Limb (tissue), 2 donors: Measurements from ENCODE around the gene FASN.

Experiments
- DNase-seq, 2 donors: peaks; one replicate each; pipeline ENCODE4 v3.0.0-alpha.2; 2016; ENCODE audit errors: extremely low spot score in 2 of 2

FASN gene

DNA sequence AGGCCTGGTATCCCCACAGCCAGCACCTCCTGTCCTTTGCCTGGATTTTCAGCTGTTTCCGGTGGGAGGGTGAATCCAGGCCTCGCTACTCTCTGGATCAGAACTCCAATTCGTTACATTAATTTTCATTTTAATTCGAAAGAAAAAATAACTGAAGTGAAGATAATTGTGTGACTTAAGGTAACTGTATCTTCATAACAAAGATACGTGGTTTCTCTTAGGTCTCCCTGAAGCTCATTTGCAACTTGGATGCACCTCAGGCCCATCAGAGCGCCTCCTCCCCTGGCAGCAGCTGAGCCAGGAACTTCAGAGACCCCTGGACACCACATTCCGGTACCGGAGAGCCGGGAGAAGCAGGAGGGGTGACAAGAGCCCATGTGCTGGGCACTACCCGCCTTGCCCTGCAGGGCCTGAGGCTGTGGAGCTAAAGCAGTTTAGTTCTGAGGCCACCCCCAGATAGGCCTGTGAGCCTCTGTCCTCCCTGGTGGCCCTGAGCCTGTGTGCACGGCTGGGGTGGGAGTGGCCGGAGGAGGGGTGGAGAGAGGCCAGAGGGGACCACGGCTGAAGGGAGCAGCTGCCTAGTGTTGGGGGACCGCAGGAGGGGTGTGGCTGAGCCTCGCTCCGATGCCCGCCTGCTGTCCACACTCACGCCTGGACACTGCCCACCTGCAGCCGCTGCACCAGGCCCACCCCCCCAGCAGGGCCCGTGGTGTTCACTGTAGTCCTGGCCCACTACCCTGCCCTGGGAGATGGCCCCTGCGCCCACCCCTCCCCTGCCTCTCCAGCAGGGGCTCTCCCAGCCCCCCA, 21.0 kb downstream of the FASN start:
- DNase-seq: no peak

DNA sequence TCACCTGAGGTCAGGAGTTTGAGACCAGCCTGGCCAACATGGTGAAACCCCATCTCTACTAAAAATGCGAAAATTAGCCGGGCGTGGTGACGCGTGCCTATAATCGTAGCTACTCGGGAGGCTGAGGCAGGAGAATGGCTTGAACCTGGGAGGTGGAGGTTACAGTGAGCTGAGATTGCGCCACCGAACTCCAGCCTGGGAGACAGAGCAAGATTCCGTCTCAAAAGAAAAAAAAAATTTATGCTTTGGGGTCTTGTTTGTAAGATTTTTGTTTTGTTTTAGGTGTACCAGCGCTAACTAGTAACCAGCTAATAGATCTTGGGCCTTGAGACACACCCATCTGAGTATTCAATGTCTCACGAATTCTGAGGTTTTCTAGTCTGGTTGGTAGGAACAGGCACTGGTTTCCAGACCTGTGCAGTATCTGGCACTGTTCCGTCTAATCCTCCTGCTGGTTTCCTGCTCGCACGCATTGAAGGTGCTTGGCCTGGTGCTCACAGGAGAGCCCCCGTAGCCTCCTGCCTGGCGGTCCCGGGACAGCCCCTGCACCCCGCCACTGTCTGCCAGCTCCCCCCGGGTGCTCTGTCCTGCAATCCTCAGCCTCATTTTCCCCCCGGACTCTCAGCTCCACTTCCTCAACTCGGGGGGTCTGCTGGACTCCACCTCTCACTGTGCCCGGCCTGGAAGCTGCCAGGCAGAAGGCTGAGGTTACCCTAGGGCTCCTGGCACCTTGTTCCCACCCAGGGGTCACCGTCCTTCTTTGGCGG, 21.8 kb downstream of the FASN start:
- DNase-seq: no peak

DNA sequence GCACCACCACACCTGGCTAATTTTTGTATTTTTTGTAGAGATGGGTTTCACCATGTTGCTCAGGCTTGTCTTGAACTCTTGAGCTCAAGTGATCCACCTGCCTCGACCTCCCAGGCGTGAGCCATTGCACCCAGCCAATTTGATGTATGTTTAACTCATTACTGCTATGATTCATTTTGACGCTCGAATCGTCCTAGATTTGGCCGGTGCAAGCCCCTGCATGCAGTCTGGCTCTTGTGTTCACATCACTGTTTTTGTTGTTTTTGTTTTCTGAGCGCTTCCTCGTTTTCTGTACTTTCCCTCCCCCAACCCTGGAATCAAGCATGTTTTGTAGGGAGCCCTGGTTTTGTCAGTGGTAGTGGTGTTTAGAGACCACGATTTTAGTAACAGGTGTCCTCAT, 24.6 kb downstream of the FASN start:
- no peak for DNase-seq

DNA sequence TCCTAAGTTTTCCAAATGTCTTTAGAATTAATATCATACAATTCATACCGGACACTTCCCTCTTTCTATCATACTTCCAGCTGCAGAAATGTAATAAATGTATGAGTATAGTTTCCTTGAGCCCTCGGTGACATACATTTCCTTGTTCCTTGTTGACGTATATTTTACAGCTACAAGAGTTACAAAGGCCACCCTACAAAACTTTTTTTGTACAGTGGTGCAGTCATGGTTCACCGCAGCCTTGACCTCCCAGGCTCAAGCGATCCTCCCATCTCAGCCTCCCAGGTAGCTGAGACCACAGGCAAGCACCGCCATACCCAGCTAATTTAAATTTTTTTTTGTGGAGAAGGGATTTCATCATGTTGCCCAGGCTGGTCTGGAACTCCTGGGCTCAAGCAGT, 25.2 kb downstream of the FASN start:
- no peak for DNase-seq

DNA sequence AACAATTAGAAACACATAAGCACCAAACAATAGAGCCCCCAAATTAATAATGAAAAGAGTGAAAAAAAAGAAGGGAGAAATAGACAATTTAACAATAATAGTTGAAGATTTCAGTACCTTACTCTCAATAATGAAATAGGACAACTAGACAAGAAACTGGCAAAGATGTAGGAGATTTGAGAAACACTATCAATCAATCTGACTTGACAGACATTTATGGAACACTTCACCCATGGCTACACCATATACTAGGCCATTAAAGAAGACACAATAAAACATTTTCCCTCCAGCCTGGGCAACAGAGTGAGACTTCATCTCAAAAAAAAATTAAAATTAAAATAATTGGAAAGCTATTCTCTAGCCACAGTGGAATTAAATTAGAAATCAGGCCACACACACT, 27.4 kb downstream of the FASN start:
- no peak for DNase-seq

DNA sequence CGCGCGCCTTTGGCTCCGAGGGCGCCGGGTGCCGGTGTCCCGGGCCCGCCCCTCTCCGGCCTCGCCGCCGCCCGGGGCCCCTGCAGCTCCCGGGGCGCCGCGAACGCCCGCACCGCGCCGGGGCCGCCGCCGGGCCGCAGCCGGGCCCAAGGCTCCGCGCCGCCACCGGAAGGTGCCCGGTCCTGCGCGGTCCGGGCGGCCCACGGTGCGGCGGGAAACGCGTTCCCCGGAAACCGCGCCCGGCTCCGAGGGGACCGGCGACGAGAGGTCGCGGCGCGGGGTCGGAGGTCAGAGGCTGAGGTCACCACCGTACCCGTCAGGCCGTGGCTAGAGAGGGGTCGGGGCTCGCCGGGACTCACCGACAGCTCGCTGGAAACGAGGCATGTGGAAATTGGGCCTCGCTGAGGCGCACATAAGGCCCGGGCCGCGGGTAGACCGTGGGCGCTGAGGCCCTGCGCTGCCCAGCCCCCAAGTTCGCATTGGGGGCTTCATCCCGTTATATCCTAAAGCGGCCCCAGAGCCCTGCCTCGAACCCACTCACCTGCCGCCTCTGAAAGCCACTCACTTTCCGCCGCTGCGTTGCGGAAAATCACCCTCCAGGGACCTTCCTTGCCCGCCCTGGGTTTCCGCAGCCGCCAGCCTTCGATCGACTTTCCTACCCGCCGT, 32.3 kb downstream of the FASN start, which contains the start of gene DUS1L:
DUS1L (minus strand) TSS at position 167 of the 666 bp plus-strand sequence. CDS start 745 bp downstream, outside the sequence.
- peak; percentile 13 to 83 for DNase-seq

DNA sequence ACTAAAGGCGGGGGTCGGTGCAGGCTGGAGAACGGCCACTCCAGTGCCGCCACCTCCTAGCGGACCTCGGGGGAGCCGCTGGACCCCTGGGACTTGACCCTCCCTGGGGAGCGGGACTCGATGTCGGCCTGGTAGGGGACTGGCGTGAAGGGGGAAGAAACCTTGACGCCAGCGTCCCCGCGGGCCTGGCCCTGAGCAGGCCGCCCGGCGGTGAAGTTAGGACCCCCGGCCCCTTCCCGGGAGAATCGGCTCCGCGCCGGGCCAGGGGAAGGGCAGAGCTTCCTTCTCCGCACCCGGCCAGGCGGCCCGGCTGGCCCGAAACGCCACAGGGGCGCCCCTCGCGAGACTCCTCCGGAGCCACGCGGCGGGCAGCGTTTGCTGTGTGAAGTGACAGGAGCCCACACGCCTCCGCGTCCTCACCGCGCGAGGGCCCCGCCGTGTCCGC, 32.8 kb downstream of the FASN start:
- DNase-seq: no peak

DNA sequence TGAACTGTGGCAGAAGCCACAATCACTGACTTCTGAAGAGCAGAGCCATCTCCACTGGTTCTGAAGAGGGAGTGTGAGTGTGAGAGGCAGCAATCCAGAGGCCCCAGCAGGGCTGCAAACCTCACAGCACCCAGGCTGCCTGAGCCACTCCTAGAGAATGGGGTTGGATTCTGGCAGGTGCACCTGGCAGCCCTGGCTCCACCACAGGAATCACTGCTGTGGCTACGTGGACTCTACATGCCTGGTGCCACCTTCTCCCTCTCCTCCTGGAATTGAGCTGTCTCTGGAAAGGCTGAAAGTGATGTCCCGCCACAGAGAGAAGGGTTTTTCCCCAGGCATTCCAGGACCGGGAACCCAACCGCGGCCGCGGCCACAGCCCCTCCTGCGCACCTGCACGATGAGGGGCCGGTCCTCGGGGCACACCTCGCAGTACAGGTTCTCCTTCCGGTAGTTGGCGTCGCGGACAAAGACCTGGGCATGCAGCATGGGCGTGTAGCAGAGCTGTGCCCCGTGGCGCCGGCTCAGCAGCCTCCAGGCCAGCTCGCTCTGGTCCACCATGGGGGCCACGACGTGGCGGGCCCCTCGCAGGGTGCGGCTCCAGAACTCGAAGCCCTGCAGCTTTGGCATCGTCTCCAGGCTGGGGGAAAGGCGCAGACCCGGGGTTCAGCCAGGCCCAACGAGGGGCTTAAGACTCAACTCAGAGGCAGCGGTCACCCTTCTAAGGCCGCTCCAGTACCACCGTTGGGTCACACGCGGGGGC, 33.4 kb downstream of the FASN start:
- DNase-seq: no peak

DNA sequence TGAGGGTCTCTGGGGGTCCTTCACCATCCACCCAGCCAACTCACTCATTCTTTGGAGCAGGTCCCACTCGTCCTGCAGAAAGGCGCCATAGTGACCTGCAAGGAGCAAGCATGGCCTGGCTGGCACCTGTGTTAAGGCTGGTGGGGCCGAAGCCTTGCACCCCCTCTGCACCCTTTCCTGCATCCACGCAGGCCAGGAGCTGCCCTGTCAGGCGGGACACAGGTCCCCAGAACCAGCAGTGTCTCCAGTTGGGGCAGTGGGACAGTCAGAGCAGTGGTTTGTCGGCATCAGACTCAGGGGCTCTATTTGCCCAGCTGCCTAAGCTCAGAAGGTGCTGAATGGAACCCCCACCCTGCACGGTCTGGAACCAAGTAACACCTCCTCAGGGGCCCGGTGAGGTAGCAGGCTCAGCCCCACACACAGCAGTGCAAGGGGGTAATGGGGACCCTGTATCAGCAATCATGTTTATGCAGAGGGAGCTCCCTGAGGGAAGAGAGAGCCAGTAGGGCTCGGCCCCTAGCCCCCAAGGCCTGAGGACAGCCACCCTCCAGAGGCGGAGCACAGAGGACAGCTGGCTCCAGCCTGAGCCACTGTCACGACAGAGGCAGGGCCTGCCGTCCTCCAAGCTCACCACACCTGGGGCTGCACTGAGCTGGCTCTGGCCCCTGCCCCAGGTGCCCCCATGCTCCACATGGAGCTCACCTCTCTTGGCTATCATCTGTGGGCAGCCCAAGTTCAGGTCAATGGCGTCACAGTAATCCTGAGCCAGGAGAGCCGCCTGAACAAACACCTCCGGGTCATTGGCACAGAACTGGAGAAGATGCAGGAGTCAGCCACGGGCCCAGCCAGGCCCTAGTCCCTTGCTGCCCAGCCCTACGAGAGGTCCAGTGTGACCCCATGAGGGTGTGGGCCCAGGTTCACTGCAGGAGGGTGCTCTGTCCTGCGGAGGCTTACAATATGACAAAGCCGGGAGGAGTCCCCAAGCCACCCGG, 34.3 kb downstream of the FASN start:
- DNase-seq: no peak

DNA sequence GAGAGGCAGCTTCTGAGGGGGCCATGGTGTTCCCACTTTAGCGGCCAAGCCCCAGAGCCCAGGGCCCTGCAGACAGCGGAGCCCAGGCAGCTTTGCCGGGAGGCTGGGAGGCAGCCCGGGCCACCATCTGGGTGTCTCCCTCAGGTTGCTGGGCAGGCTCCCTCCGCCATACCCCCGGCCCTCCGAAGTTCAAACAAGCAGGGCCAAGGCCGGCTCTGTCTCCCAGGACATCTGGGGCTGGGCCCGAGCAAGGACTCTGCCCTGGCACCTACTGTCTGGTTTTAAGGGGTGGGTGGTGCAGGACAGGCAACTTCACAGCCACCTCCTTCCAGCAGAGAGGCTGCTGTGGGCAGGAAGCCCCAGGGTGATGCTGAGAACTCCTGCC, 35.1 kb downstream of the FASN start:
- DNase-seq: no peak

DNA sequence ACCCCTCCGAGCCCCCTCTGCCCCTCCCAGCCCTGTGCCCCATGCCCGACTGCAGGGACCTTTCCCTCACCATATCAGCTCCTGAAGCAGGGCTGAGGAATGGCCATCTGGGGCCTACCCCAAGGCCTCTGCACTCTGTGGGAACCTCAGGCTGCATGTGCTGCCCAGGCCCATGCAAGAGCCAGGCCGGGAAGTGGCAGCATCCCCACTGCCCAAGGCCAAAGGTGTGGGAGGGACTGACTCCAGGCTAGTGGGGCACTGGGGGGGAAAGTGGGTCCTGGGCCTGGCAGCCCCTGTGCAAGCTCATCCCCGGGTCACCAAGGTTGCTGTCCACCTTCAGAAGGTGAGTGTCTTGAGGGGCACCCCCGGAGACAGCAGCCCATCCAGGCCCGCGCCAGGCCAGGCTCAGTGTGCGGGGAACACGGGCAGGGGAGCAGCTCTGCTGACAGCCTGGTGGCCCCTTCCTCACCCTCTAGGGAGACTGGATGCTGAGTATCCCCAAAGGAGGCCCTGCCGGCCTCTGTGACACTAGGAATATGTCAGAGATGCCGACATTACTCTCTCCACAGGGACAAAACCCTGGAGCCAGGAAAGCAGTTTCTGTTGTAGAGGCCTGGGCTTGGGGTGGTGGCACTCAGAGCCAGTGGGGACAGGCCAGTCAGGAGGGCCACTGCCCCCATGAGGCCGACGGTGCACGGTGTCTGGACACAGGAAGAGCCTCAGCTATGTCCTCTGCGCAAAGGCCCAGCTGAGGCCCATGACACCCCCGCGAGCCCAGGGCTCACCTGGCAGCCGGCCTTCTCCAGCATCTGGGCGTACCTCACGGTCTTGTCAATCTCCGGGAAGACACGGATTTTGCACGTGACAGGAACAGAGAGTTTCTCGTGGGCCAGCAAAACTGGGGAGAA, 35.7 kb downstream of the FASN start:
- DNase-seq: no peak

DNA sequence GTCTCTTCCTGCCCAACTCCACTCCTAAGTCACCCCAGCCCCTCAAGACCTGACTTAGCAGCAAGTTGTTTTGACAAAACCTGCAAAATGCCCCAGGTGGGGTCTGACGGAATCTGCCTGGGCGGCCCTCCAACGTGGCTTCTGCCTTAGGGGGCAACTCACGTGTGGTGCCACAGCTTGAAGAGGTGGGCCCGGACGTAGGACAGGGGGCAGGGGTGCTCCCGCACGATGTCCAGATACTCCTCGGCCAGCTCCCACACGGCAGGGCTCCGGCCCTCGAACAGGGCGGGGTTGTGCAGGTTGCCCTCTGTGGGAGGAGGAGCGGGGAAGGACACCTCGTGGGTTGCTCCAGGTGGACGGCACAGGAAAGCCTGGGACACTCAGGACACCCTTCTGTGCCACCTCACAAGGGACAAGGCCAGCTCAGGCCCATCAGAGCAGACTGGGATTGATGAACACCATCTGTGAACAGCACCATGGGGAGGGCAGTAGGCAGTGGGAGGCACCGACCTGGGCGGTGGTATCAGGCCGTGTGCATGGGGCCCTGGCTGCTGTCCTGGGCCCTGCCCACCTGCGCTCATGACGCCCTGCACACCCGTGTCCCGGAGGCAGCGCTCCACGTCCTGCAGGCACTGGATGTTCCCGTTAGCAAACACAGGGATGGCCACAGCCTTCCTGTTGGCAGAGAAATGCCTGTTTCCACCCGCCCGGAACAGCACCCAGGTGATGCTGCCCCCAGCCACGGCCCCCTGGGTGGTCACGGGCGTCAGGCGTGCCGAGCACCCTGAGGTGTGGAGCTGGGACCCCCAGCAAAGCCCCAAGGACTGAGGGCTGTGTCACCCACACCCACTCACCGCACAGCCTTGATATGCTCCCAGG, 36.8 kb downstream of the FASN start:
- no peak for DNase-seq

DNA sequence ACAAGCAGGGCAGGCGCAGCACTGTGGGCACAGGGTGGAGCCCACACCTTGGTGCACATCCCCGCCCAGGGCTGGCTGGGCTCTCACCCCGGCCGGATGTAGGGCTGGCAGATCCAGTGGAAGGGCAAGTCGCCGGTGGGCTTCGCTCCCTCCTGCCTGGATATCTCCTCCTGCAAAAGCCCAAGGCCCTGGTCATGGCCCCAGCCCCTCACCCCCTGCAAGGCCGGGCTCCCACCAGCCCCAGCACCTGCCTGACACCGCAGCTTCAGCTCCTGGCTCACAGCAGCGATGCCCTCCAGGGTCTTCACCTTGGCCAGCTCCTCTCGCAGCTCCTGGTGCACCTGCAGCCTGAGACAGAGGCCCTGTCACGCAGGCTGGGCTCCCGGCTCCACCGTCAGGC, 37.4 kb downstream of the FASN start:
- DNase-seq: no peak

DNA sequence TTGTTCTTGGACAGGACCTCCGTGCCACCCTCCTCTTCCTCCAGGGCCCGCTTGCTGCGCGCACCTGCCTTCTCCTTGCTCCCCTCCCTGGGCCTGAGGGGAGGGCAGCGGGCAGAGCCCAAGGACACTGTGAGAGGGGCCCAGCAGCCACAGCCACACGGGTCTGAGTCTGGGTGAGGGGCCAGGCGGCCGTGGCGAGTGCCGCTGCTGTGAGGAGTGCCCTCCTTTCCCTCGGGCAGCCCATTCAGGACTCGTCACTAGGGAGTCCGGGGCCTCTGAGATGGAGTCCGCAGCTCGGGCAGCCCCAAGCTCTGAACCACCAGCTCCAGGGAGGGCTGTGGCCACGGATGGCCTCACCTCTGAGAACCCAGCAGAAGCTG, 38.0 kb downstream of the FASN start:
- DNase-seq: no peak

DNA sequence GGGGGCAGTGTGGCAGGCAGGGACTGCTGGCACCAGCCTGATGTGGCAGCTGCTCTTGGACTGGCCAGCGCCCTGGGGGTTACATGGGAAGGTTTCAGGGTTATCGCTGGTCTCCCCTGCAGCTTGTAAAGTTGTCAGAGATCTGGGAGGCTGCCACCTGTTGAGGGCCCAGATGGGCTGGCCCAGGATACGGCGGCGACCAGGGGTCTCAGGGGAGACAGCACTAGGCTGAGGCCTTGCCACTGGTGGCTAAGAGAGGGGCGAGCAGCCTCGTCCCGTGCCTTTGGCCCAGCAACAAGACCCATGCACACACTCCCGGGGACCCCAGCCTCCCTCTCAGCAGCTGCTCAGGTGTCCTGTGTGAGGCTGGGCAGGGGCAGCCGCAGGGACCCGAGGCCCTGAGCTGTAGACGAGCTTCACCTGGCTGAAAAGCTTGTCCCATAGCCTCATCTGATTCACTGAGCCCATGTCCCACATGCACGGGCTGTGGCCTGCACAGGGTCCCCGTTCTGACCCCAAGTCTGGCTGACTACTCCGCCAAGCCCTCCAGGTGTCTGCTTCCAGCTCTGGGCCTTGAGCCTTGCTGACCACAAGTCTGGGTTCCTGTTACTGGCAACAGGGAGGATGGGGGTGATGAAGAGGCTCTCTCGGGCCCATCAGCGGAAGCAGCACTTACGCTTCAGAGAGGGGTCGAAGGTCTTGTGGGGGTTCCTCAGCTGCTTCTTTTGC, 38.6 kb downstream of the FASN start:
- DNase-seq: no peak

DNA sequence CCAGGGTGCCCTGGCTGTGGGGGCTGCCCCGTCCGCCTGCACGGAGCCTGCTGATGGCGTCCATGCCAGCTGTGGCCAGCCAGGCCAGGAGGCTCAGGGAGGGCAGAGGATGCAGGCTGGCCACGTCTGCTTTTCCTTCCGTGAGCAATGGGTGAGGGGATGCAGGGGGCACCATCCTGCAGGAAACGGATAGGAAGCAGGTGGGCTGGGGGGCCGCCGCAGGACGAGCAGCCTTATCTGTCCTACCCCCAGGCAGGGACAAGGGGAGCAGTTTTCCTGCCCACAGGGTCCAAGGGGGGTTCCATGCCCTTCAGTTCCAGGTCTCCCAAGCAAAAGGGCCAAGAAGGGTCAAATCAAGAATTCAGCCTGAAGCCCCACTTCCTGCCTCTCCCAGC, 39.2 kb downstream of the FASN start:
- no peak for DNase-seq

DNA sequence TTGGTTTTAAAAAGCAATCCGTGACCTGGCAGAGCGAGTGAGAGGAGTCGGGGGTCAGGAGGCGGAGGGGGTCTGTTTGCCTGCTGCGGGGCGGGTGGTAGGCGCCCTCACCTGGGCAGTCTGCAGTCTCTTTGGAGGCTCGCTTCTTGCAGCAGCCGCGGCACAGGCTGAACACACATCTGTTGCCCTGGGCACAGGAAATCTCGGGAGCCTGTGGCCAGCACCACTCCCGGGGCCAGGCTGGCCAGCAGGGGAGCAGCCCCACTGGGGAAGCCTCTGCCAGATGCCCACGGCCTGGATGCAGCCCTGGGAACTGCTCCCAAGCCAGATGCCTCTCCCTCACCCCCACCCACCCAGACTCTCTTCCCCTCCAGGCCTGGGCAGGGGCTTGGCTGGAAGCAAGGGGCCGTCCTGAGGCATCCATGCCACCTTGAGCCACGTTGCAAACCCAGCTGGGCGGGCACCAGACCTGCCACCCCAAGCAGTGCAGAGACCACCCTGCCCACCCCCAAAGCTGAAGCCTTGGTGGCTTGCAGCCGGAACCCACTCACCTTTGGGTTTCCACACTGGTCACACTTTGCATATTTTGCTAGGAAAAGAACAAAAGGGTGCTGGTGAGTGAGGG, 39.7 kb downstream of the FASN start:
- DNase-seq: no peak
